Endodermal cell (in vitro differentiated cells): ENCODE data around the gene MT4. TPM values are rescaled to one million over a fixed set of nuclear protein-coding genes. Genes with fewer than 3 reads are reported as not detected.

Source experiments
- DNase-seq: peaks from one replicate; pipeline ENCODE4 v3.0.0-alpha.2; 2017
- H3K27ac ChIP-seq: 2 replicates; pipeline ENCODE4 v1.5.1; 2013; ENCODE audit warnings: mild to moderate bottlenecking, low read depth, low read length, moderate library complexity
- H3K27me3 ChIP-seq: 2 replicates; pipeline ENCODE4 v1.6.1; 2013; ENCODE audit warnings: mild to moderate bottlenecking, low read length, moderate library complexity; ENCODE audit not compliant: insufficient read depth, control insufficient read depth, poor library complexity, severe bottlenecking
- H3K36me3 ChIP-seq: 2 replicates; pipeline ENCODE4 v1.7.0; 2013; ENCODE audit warnings: mild to moderate bottlenecking, low read length, moderate library complexity; ENCODE audit not compliant: control insufficient read depth, insufficient read depth
- H3K4me1 ChIP-seq: one replicate; pipeline ENCODE4 v1.7.0; 2013; ENCODE audit warnings: low read length; ENCODE audit not compliant: control insufficient read depth, insufficient read depth
- H3K4me3 ChIP-seq: 2 replicates; pipeline ENCODE4 v1.5.1; 2013; ENCODE audit warnings: mild to moderate bottlenecking, low read length, moderate library complexity
- H3K9ac ChIP-seq: 2 replicates; pipeline ENCODE4 v1.6.1; 2013; ENCODE audit warnings: mild to moderate bottlenecking, low read length, moderate library complexity; ENCODE audit not compliant: poor library complexity, severe bottlenecking; ENCODE audit errors: extremely low read depth
- H3K9me3 ChIP-seq: 2 replicates; pipeline ENCODE4 v1.6.1; 2013; ENCODE audit warnings: mild to moderate bottlenecking, low read length, moderate library complexity; ENCODE audit not compliant: control insufficient read depth
- H3K27ac Mint-ChIP-seq: 2 replicates; pipeline ENCODE4 v1.8.0; 2020; ENCODE audit warnings: mixed read lengths
- H3K27me3 Mint-ChIP-seq: 2 replicates; pipeline ENCODE4 v1.8.0; 2021; ENCODE audit warnings: mild to moderate bottlenecking, mixed read lengths; ENCODE audit not compliant: insufficient read depth
- H3K36me3 Mint-ChIP-seq: 2 replicates; pipeline ENCODE4 v1.8.0; 2020; ENCODE audit warnings: low read depth, mixed read lengths
- H3K4me1 Mint-ChIP-seq: 2 replicates; pipeline ENCODE4 v1.8.0; 2020; ENCODE audit warnings: mixed read lengths
- H3K4me3 Mint-ChIP-seq: 2 replicates; pipeline ENCODE4 v1.8.0; 2020; ENCODE audit warnings: mild to moderate bottlenecking, moderate library complexity, mixed read lengths
- H3K9me3 Mint-ChIP-seq: 2 replicates; pipeline ENCODE4 v1.8.0; 2020; ENCODE audit warnings: mild to moderate bottlenecking, mixed read lengths
- WGBS, 2 experiments: methylation state at CpG; one replicate each; pipeline versions ENCODE4 v1.1.5 to v1.1.7; 2013; ENCODE audit warnings: missing lambda C conversion rate in 2 of 2, mixed read lengths in 1 of 2; ENCODE audit not compliant: insufficient coverage in 1 of 2, insufficient read length in 1 of 2; 5-methylcytosine and 5-hydroxymethylcytosine counted together
- total RNA-seq, 2 donors: library from RNA; stranded (reverse); fragmentation: NEBNext Ultra II Directional in 1 of 2; extraction: Animal tissue kit (Norgen Biotek cat#: 25700) in 1 of 2; gene quantifications; 2 replicates in 1 of 2; 3 replicates in 1 of 2; pipeline ENCODE4 v1.2.1, GENCODE V29; 2021
- TF ChIP-seq, protein P1 (sequence below): fragments of 200-600 bp; sonication (generic); conservative IDR thresholded peaks from 2 replicates; pipeline ENCODE4 v1.5.0; 2021; ENCODE audit warnings: antibody characterized with exemption, mild to moderate bottlenecking

MT4 gene
- total RNA-seq, 2 donors from 2014 or later: not detected

DNA sequence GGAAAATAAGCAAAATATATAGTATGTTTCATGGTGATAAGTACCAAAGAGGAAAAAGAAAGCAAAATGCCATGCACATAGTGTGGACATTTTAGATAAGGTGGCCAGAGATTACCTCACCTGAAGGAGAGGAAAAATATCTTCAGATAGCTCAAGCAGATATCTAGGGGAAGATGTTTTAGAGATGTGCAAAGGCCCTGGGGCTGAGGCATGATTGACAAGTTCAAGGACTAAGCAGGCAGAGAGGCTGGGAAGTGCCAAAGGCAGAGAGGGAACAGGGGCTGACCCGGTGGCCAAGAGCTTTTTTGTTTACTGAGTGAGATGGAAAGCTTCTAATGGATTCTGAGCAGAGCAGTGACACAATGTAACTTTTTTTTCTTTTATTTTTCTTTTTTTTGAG, 4.4 kb upstream of the MT4 start:
- no peaks in the 10 kb centered on the region for H3K36me3 ChIP-seq
- H3K4me3 ChIP-seq: no peak overlapping the region
- peaks cover 6% of the 10 kb centered on the region for H3K27me3 Mint-ChIP-seq
- no peak overlapping the region for H3K4me3 Mint-ChIP-seq
- H3K9ac ChIP-seq: no peak overlapping the region
- no peak overlapping the region for H3K27ac Mint-ChIP-seq
- H3K9me3 ChIP-seq: no peaks in the 10 kb centered on the region
- no peaks in the 10 kb centered on the region for H3K4me1 ChIP-seq
- DNase-seq: no peak
- H3K9me3 Mint-ChIP-seq: no peaks in the 10 kb centered on the region
- WGBS, 2 experiments: 71% methylated on average over 1 of the region's 1 CpG; no CpG with 5 or more reads in 1 of the 2 experiments
- no peaks in the 10 kb centered on the region for H3K36me3 Mint-ChIP-seq
- TF ChIP-seq, protein P1, sequence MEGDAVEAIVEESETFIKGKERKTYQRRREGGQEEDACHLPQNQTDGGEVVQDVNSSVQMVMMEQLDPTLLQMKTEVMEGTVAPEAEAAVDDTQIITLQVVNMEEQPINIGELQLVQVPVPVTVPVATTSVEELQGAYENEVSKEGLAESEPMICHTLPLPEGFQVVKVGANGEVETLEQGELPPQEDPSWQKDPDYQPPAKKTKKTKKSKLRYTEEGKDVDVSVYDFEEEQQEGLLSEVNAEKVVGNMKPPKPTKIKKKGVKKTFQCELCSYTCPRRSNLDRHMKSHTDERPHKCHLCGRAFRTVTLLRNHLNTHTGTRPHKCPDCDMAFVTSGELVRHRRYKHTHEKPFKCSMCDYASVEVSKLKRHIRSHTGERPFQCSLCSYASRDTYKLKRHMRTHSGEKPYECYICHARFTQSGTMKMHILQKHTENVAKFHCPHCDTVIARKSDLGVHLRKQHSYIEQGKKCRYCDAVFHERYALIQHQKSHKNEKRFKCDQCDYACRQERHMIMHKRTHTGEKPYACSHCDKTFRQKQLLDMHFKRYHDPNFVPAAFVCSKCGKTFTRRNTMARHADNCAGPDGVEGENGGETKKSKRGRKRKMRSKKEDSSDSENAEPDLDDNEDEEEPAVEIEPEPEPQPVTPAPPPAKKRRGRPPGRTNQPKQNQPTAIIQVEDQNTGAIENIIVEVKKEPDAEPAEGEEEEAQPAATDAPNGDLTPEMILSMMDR: no peak
- no peak overlapping the region for H3K27ac ChIP-seq
- H3K4me1 Mint-ChIP-seq: peaks cover 3% of the 10 kb centered on the region
- H3K27me3 ChIP-seq: peaks cover 9% of the 10 kb centered on the region

GRCh38 chr16:56561126-56561525, 3.7 kb upstream of the MT4 start:
- H3K9me3 ChIP-seq: no peaks in the 10 kb centered on the region
- peaks cover 13% of the 10 kb centered on the region for H3K27me3 Mint-ChIP-seq
- H3K4me1 ChIP-seq: no peaks in the 10 kb centered on the region
- H3K36me3 ChIP-seq: no peaks in the 10 kb centered on the region
- no peak for DNase-seq
- TF ChIP-seq, protein P1: no peak
- no peak overlapping the region for H3K4me3 Mint-ChIP-seq
- no peak overlapping the region for H3K27ac Mint-ChIP-seq
- WGBS, 2 experiments: 91 to 100% methylated on average over 1 of the region's 1 CpG
- H3K4me1 Mint-ChIP-seq: peaks cover 3% of the 10 kb centered on the region
- no peak overlapping the region for H3K27ac ChIP-seq
- H3K27me3 ChIP-seq: peaks cover 9% of the 10 kb centered on the region
- no peak overlapping the region for H3K4me3 ChIP-seq
- no peaks in the 10 kb centered on the region for H3K9me3 Mint-ChIP-seq
- no peaks in the 10 kb centered on the region for H3K36me3 Mint-ChIP-seq
- H3K9ac ChIP-seq: no peak overlapping the region

- Mint-ChIP-seq H3K9me3 (no peaks in the 10 kb centered on the region), H3K27me3 (peaks cover 38% of the 10 kb centered on the region), H3K27ac (no peak overlapping the region), H3K4me3 (no peak overlapping the region), H3K36me3 (no peaks in the 10 kb centered on the region), H3K4me1 (no peaks in the 10 kb centered on the region)
- TF ChIP-seq, protein P1: no peak
- H3K27ac ChIP-seq: no peak overlapping the region
- H3K36me3 ChIP-seq: no peaks in the 10 kb centered on the region
- DNase-seq: no peak
- 90% methylated on average over 1 of the region's 1 CpG; no CpG with 5 or more reads in 1 of the 2 experiments for WGBS, 2 experiments
- H3K9me3 ChIP-seq: peaks cover 6% of the 10 kb centered on the region
- H3K4me1 ChIP-seq: no peaks in the 10 kb centered on the region
- peaks cover 11% of the 10 kb centered on the region for H3K27me3 ChIP-seq
- H3K4me3 ChIP-seq: no peak overlapping the region
- H3K9ac ChIP-seq: no peak overlapping the region
Measured at GRCh38 chr16:56569971-56570370, 5.1 kb downstream of the MT4 start.
